EL (cell line): ENCODE data around the gene SMIM1.

ENCODE experiments used
- DNase-seq: peaks from one replicate; pipeline ENCODE4 v3.0.0-alpha.2; 2016

Gene SMIM1

GRCh38 chr1:3777647-3778589, 5.4 kb downstream of the SMIM1 start:
- no peak for DNase-seq

GRCh38 chr1:3778590-3779264, 6.2 kb downstream of the SMIM1 start:
- DNase-seq = no peak

GRCh38 chr1:3779265-3779911, 6.8 kb downstream of the SMIM1 start:
- DNase-seq = no peak

GRCh38 chr1:3779912-3780416, 7.4 kb downstream of the SMIM1 start:
- DNase-seq = no peak

- no peak for DNase-seq
Measured at GRCh38 chr1:3780901-3781300, 8.4 kb downstream of the SMIM1 start.

GRCh38 chr1:3783651-3784474, 11.3 kb downstream of the SMIM1 start:
- DNase-seq = no peak

GRCh38 chr1:3785045-3785444, 12.5 kb downstream of the SMIM1 start:
- no peak for DNase-seq

GRCh38 chr1:3785456-3786157, 13.1 kb downstream of the SMIM1 start:
- no peak for DNase-seq

- DNase-seq = no peak
Measured at GRCh38 chr1:3786468-3787348, 14.2 kb downstream of the SMIM1 start.

- no peak for DNase-seq
Measured at GRCh38 chr1:3787349-3787715, 14.8 kb downstream of the SMIM1 start.

- no peak for DNase-seq
Measured at GRCh38 chr1:3787745-3788605, 15.4 kb downstream of the SMIM1 start.

- no peak for DNase-seq
Measured at GRCh38 chr1:3788756-3789420, 16.3 kb downstream of the SMIM1 start.

GRCh38 chr1:3789421-3790300, 17.1 kb downstream of the SMIM1 start:
- no peak for DNase-seq

- DNase-seq = no peak
Measured at GRCh38 chr1:3790500-3790923, 18.0 kb downstream of the SMIM1 start.

GRCh38 chr1:3790952-3791351, 18.4 kb downstream of the SMIM1 start:
- DNase-seq = no peak

GRCh38 chr1:3795453-3796214, 23.1 kb downstream of the SMIM1 start:
- no peak for DNase-seq
